ENCODE measurements around the gene TCOF1.

GRCh38 chr5:150407096-150407720 lies 49.7 kb downstream of the TCOF1 start:
- TF ChIP-seq CTCF (IDR thresholded peaks at IDR 0.05): no peak
- TF ChIP-seq EP300 (IDR thresholded peaks at IDR 0.05): no peak

All from esophagus muscularis mucosa (tissue), 3 donors.